T-helper 2 cell treated with Interferon-gamma antibody and Interleukin-4, amounts not matched to agents 100 ng/mL and 5 ng/mL, for 36 hours (primary cell): ENCODE results near the gene SUSD2. TPM values are rescaled to one million over a fixed set of nuclear protein-coding genes. Genes with fewer than 3 reads are reported as not detected.

Experiments
- intact Hi-C: fragments of 100-400 bp; cut with micrococcal nuclease; formaldehyde crosslinking; loops from one replicate; pipeline ENCODE4 v1.15.1; 2023
- total RNA-seq: library from RNA; stranded (reverse); gene quantifications from 2 replicates; pipeline ENCODE4 v1.2.3, GENCODE V29; 2022

Gene SUSD2
- total RNA-seq, 1 donor from 2014 or later: 0.89 TPM

DNA sequence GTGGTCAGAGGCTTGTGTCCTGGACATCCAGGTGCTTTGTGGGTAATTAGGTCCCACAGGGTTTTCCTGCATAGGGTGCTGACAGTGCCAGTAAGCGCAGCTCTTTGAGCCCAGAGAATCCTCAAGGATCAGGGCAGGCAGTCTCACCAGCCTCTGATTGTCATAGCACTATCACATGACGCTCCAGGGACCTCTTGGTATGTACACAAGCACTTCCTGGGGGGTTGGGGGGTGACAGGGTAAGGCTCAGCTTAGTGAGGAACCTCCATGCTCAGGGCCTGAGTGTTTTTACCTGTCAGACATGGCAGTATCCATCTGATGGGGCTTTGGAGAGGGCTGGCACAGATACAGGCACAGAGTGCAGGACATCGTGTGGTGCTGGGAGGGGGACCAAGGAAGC is 27.9 kb upstream of the SUSD2 start:
- intact Hi-C loops: no loop called here

DNA sequence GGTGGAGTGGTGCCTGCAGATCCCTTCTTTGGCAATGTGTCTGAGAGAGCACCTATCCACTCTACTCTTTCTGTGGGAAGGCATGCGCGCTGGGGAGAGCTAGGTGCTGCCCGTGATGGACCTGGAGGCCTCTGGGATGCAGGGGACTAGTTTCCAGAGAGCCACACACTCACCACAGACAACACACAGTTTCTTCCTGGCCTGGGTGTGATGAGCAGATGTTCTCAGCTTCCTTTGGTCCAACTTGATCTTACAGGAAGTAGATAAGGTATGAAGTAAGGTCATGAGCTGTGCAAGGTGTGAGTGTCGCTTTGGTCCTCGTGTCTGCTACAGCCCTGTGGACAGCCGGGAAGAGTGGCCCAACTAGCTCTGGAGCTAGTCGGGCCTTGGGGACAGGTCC is 27.3 kb upstream of the SUSD2 start:
- intact Hi-C loops: no loop called here

DNA sequence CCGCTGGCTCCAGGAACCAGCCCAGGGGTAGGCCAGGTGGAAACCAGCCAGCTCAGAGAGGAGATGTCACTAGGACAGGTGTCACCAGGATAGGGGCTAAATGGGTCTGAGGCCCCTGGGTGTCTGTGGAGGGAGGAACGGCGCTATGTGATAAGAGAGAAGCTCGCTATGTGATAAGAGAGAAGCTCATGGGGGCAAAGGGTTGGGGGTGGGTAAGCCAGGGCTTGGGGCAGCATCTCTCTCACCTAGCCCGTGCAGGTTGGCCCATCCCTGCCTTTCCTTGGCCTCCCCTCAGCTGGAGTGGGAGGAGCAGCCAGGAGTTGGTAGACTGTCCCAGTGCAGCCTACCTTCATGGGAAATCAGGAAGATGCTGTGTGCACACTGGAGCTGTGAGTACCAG is 26.5 kb upstream of the SUSD2 start:
- intact Hi-C loops: no loop called here

DNA sequence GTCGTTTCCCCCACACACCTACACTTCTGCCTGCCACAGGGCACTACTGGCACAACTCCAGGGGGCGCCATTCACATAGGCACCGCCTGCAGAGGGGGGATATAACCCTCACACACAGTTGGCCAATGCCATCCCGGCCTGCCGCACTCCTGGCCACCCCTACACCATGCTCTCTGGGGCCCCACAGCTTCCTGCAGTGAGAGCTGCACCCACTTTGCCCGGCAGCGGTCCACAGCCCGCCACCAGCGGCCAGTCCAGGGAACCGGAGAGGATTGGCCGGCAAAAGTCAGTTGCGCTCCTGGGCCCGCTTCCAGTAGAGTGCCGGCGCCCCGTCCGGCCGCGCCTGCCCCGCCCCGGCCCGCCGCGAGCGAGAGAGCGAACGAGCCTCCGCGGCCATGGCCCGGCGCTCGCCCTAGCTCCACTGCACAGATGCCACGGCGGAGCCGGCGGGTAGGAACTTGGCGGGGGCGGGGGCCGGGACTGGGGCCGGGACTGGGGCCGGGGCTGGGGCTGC is 25.6 kb upstream of the SUSD2 start:
- intact Hi-C loops: loop anchor here (1.0 kb wide), 1 partner anchor 144 kb away; the partner anchor contains the start of gene CABIN1

DNA sequence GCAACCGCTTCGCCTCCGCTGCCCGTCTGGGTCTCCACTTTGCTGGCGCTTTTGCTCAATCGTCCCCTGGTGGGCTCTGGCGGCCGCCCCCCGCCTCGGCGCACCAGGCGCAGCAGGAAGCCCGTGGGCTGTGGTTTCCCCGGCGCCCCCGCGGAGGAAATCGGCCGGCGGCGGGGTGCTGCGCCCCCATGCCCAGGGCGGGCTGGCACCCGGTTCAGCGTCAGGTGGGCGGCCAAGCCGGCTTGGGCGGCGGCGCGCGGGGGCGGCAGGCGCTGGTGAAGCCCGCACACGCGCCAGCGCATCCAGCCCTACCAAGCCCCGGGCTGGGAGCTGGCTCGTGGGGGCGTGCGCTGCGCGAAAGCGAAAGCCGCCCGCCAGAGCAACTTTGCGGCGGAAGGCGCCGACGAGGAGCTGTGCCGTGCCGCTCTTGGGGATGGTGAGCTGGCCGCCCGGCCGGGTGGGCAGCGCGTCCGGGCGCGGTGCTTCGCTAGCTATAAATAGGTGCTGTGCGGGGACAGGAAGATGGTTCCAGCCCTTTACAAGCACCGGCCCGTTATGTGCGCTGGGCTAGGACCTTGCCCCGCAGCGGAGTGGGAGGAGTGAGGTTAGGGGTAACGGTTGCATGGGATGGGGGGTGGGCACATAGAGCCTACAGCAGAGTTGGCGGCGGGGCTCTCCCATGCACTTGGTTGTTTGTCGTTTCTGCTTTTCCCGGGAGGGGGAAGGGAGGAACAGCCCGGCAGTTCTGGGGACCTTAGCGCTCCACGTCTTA is 25.0 kb upstream of the SUSD2 start:
- intact Hi-C loops: loop anchor here (1.0 kb wide), 1 partner anchor 145 kb away; the partner anchor contains the start of gene CABIN1

DNA sequence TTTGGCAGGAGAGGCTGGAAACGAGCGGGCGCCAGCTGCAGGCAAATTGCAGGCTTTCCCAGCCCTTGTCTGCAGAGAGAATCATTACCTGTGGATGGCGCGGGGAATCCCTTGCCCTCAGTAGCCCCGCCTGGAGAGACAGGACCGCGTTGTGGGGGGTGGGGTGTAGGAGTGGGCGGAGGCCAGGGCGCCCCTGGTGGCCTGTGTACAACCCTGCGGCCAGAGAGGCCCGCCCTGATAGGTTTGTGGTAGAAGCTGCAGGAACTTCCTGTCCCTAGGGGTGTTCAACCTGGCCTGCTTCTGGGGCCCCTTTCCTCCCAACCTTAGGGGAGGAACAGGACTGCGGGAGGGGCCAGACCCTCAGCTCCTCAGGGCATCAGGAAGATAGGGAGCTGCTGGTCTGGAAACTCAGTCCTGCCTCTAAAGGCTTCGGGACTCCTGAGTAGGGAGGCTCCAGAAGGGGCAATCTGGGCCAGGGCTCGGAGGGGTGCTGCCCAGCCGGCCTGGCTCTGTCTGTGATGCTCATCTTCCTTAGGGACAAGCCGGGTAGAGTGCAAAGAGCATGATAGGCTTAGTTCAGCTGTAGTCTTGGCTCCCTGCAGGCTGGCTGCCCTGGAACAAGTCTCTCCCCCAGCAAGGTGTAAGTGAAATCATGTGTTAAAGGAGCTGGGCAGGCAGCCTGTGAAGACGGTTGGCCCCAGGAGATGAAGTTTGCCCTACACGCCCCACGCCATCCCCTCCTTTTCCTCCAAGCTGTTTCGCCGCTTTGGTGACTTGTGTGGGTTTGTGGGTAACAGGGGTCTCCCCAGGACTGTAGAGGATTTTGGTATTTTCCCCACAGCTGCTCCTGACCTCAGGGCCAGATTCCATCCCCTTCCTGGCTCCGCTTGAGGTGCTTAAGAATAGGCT is 24.1 kb upstream of the SUSD2 start:
- intact Hi-C loops: loop anchor here (1.0 kb wide), 2 partner anchors 146 to 277 kb away; partner anchors contain the start of gene CABIN1

DNA sequence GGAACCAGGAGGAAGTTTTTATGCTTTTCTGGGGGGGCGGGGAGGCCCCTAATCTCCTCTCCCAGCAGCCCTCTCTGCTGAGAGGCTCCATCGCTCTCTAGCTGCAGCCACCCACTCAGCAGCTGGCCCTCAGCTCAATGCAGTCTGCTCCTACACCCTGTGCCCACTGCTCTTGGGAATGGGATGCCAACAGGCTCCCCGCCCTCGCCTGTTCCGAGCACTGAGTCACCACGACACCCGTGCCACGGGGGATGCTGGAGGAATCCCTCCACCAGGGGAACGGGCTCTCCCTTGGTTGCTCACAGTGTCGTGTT is 23.5 kb upstream of the SUSD2 start:
- intact Hi-C loops: loop anchor here (1.0 kb wide), 1 partner anchor 277 kb away; no protein-coding TSS in a partner anchor

DNA sequence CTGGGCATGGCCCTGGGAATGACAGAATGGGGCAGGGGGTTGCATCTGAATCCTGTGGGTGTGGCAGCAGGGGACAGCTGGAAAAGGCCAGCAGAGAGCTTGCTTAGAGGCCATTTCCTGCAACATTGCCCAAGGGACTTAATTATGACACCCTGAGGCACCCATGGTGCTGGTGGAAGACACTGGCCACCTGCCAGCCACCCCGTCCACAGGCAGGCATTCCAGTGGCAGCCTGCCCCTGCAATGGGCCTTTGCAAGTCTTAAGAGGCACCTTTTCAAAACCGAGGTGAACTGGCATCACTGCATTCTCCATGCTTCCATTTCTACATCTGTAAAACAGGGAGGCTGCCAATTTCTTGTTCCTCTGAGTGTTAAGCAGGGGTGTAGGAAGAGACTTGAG is 21.6 kb upstream of the SUSD2 start:
- intact Hi-C loops: no loop called here

DNA sequence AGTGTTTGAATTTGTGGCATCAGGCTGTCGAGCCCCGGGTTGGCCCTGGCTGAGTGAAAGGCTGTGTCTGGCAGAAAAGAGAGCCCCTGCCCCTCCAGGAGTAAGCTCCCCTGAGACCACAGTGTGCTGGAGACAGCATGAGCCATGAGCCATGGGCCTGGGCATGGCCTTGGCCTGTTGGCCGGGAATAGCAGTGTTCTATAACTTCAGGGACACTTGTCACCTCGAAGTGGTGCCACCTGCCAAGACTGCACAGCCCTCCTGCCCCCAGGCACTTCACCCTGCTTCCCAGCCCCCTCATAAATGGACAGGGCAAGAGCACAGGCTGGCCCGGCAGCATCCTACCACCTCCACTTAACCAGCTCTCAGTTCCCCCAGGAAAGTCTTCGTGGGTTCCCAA is 20.7 kb upstream of the SUSD2 start:
- intact Hi-C loops: no loop called here

DNA sequence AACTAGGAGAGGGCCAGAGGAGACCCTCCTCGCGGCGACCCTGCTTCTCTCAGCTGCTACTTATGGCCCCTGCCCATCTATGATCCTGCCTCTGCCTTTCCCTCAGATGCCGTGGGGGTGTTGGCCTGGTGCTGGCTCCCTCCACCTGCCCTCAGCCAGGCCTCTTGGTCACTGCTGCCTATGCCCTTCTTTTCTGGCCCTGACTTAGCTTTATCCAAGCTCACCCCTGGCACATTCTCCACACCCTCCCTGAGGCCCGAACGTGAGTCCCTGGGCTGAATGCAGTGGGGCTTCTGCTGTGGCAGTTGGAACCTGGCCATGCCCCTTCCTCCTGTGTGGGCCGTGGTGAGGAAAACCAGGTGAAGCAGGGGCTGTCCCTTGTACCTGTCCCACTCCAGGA is 19.8 kb upstream of the SUSD2 start:
- intact Hi-C loops: no loop called here

DNA sequence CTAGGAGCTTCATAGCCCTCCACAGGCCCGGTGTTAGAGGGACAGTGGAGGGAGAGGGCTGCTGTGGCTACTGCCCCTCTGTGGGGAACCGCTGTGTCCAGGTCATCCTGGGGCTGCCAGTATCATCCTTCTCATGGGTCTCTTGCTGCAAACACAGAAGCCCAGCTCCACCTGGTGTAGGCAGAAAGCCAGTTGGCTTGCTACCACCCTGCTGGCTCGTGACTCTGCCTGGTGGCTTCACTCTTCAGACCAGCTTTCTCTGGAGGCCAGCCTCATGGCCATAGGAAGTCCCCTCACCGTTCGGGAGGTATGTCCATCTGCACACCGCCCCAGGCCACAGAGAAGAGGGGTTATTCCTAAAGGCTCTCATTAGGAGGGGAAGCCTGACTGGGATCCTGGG is 19.4 kb upstream of the SUSD2 start:
- intact Hi-C loops: no loop called here

DNA sequence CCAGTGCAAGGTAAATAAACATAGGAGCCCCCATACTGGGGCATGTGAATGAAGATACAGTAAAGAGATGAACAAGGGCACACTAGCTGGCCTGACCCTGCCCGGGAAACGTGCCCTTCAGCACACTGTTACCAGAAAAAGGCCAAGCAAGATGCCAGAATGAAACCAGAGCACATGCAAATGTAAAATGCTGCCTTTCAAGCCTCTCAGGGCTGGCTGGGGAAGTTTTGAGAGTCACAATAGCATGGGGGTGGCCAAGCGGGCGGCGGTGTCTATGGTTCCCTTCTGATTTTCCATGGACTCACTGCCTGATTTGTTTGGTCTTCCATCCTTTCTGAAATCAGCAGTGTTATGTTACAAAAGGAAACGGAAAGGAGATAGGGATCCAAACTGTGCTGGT is 18.9 kb upstream of the SUSD2 start:
- intact Hi-C loops: no loop called here

DNA sequence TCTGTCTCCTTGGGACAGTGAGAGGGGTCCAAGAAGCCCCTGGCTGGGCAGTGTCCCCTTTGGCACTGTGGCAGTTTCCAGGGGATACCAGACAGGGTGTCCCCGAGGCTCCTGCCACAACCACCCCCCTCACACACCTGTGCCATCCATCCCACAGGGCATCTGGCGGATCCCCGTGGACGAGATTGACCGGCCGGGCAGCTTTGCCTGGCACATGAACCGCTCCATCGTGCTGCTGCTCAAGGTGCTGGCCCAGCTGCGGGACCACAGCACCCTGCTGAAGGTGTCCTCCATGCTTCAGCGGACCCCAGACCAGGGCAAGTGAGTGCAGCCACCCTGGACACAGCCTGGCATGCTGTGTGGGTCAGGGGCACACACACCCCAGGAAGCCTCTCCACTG is 17.0 kb upstream of the SUSD2 start:
- intact Hi-C loops: no loop called here

DNA sequence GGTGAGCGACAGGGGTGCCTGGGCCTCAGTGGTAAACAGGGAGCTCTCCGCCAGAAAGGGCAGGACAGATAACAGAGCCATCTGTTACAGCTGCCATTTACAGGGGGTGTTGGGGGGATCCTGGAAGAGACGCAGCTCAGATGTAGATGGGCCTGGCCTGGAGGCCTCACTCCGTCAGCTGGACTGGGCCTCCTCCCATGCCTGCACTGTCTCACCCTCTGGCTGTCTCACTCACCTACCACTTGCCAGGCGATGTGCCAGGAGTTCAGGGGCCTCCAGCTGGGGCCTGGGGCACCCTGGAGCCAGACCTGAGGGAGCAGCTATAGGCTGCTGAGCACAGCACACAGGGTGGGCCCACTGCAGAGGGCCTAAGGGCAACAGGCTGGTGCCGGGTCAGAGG is 16.3 kb upstream of the SUSD2 start:
- intact Hi-C loops: no loop called here

DNA sequence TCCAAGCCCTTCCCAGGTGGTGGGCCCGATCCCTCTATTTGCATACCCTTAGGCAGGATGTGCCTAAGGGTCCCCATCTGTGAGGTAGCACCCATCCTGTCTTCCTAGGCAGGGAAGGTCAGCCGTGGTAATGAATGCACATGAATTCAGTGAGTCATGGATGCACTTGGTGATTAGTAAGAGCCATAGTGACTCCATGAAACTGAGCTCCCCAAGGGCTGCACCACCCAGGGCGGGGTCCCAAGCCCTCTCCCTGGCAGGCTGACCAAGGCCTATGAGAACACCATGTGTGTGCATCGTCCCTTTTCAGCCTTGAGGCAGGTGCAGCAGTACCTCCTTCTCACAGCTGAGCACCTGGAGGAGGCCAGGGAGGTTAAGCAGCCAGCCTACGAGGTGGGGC is 15.6 kb upstream of the SUSD2 start:
- intact Hi-C loops: no loop called here

DNA sequence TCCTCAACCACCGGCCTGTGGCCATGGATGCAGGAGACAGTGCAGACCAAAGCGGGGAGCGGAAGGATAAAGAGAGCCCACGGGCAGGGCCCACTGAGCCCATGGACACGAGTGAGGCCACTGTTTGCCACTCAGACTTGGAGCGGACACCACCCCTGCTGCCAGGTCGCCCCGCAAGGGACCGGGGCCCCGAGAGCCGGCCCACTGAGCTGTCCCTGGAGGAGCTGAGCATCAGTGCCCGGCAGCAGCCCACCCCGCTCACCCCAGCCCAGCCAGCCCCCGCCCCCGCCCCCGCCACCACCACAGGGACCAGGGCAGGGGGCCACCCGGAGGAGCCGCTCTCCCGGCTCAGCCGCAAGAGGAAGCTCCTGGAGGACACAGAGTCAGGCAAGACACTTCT is 14.5 kb upstream of the SUSD2 start:
- intact Hi-C loops: no loop called here

DNA sequence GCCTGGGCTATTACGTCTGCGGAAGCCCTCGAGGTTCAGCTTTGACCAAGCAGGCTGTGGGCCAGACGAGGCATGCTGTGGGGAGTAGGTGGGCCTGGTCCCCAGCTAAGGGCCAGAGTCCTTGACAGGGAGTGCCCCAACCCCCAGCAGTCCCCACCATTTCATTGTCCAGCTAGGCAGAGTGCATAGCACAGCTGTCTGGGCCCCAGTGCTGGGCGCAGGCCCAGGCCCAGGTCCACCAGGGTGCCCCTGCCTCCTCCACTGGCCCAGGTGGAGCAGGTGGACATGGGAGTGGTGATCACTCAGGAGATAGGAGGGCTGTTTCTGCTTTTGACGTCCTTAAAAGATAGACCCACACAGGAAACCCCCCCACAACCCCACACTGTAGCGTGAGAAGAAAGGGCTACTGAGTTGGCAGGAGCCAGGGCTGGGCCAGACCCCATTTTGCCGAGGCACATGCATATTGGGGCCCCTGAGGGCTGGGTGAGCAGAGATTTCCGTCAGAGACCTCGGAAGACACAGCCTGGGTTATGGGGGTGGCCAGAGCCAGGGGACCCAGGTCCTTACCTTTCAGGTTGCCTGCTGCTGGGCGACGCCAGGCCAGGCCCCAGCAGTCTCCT is 11.7 kb upstream of the SUSD2 start:
- intact Hi-C loops: no loop called here

DNA sequence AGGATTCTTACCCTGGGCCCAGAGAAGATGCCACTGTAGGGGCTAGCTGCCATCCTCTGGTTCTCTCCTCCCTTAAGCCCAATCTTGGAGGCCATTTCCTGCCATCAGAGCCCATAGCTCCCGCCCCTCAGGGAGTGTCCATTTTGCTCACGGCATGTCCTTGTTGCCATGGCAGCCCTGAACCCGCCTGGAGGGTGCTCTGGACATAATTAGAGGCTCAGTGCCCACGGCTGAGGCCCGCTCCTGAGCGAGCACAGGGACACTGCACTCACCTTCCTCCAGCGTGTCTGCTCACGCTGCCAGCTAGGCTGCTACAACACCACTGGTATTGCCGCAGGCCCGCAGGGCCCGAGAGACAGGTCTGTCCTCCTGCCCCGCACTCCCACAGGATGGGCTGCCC is 11.1 kb upstream of the SUSD2 start:
- intact Hi-C loops: no loop called here

DNA sequence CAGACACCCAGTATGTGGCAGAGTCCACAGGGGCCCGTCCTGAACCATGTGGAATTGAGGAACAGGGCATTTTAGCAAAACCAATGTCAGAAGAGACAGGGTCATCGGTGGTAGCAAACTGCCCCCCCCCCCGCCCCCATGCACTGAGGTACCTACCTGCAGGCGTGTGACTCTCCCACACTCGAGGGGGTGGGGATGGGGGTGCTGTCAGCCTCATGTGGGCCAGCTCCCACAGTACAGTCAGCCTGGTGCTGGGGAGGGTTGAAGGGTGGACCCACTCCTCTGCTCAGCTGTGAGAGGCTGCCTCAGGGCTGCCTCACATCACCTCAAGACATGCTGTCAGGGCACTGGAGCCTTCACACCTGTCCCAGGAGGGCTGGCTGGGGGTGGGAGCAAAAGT is 10.7 kb upstream of the SUSD2 start:
- intact Hi-C loops: no loop called here

DNA sequence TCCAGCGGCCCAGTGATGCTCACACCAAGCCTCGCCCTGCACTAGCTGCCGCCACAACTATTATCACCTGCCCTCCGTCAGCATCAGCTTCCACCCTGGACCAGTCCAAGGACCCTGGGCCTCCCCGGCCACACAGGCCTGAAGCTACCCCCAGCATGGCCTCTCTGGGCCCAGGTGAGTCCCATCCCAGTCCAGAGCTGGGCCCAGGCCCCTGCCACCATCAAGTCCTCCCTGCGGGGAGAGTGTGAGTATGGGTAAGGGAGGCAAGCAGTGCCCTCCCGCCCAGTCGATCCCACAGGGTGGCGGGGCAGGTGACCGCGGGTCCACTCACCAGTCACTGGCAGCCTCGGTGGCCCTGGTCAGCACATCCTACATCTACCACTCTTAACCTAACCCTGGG is 9.5 kb upstream of the SUSD2 start:
- intact Hi-C loops: no loop called here

DNA sequence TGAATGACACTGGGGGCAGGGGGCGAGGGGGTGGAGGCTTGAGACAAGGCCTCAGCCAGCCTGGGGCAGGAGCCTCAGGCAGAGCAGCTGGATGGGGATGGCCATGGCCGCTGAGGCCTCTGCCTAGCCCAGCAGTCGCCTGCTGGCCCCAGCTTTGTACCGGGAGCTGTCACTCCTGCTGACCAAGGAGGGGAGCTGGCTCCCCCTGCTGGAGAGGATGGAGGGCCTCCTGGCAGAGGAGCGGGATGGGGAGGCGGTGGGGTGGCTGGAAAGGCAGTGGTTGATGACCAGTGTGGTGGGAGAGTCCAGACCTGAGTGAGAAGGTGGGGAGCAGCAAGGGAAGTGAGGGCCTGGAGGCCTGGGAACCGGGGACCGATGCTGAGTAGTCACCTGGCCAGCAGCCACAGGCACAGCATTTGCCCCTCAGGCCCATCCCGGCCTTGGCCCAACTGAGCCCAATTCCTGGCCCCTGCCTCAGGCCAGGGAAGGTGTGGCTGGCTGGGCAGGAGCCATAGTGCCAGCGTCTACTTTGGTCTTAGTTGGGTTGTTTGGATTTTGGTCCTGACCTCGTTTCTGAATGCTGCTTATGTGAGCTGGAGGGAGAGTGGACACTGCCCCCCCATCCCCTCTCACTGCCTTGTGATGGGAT is 6.0 kb upstream of the SUSD2 start:
- intact Hi-C loops: no loop called here
